OCI-LY3 (cell line): ENCODE results near the gene CEP350.

Experiments
- H2AFZ ChIP-seq: fragments of 200-600, 300-600 bp; shearing (Covaris generic); 2 replicates; pipeline ENCODE4 v1.6.0; 2014; ENCODE audit warnings: antibody characterized with exemption, low read depth, low read length
- H3K27ac ChIP-seq: fragments of 200-600, 300-600 bp; sonication (generic); 2 replicates; pipeline ENCODE4 v1.5.1; 2014; ENCODE audit warnings: mild to moderate bottlenecking, low read length, moderate library complexity, mixed read lengths
- H3K27me3 ChIP-seq: fragments of 200-600, 300-600 bp; sonication (generic); 2 replicates; pipeline ENCODE4 v1.6.1; 2014; ENCODE audit warnings: low read depth, low read length, mixed read lengths
- H3K36me3 ChIP-seq: fragments of 200-600, 300-600 bp; sonication (generic); replicated peaks from 2 replicates; pipeline ENCODE3; 2014; ENCODE audit warnings: low read depth, low read length, mixed read lengths
- H3K4me1 ChIP-seq: fragments of 300-600, 200-600 bp; sonication (generic); 2 replicates; pipeline ENCODE4 v1.6.1; 2014; ENCODE audit warnings: low read length, mixed read lengths
- H3K4me2 ChIP-seq: fragments of 200-600, 300-600 bp; sonication (generic); 2 replicates; pipeline ENCODE4 v1.6.1; 2014; ENCODE audit warnings: low read length, mixed read lengths
- H3K4me3 ChIP-seq: fragments of 300-600, 200-600 bp; sonication (generic); 2 replicates; pipeline ENCODE4 v1.5.1; 2014; ENCODE audit warnings: antibody characterized with exemption, mild to moderate bottlenecking, low read length, moderate library complexity
- H3K79me2 ChIP-seq: fragments of 300-600, 200-600 bp; shearing (Covaris generic); 2 replicates; pipeline ENCODE4 v1.6.1; 2014; ENCODE audit warnings: mild to moderate bottlenecking, low read length, mixed read lengths
- H3K9ac ChIP-seq: fragments of 300-600, 200-600 bp; shearing (Covaris generic); 2 replicates; pipeline ENCODE4 v1.6.0; 2014; ENCODE audit warnings: mild to moderate bottlenecking, low read length, moderate library complexity
- H3K9me3 ChIP-seq: fragments of 200-600, 300-600 bp; shearing (Covaris generic); 2 replicates; pipeline ENCODE4 v1.6.1; 2014; ENCODE audit warnings: low read length, mixed read lengths; ENCODE audit not compliant: insufficient read depth
- H4K20me1 ChIP-seq: fragments of 200-600, 300-600 bp; sonication (generic); 2 replicates; pipeline ENCODE4 v1.6.1; 2016; ENCODE audit warnings: low read length, mixed read lengths; ENCODE audit not compliant: insufficient read depth
- CTCF ChIP-seq: fragments of 200-600, 300-600 bp; sonication (generic); IDR thresholded peaks from 2 replicates; pipeline ENCODE4 v1.5.1; 2014; ENCODE audit warnings: antibody characterized with exemption, low read length, low read depth
- EZH2phosphoT487 ChIP-seq: fragments of 200-600 bp; shearing (Covaris generic); IDR thresholded peaks from 2 replicates; pipeline ENCODE4 v1.6.1; 2018; ENCODE audit warnings: antibody characterized with exemption, mixed run types, low read depth

Gene CEP350

GRCh38 chr1:179937668-179938254 is 16.8 kb upstream of the CEP350 start:
- no peaks in the 10 kb centered on the region for H3K79me2 ChIP-seq
- TF ChIP-seq CTCF = no peak
- H3K27ac ChIP-seq = no peak overlapping the region
- no peaks in the 10 kb centered on the region for H3K27me3 ChIP-seq
- no peaks in the 10 kb centered on the region for H3K9me3 ChIP-seq
- no peak overlapping the region for H3K4me2 ChIP-seq
- H2AFZ ChIP-seq = no peak overlapping the region
- no peak overlapping the region for H3K9ac ChIP-seq
- no peaks in the 10 kb centered on the region for H4K20me1 ChIP-seq
- no peaks in the 10 kb centered on the region for H3K36me3 ChIP-seq
- H3K4me3 ChIP-seq = no peak overlapping the region
- H3K4me1 ChIP-seq = peaks cover 15% of the 10 kb centered on the region

DNA sequence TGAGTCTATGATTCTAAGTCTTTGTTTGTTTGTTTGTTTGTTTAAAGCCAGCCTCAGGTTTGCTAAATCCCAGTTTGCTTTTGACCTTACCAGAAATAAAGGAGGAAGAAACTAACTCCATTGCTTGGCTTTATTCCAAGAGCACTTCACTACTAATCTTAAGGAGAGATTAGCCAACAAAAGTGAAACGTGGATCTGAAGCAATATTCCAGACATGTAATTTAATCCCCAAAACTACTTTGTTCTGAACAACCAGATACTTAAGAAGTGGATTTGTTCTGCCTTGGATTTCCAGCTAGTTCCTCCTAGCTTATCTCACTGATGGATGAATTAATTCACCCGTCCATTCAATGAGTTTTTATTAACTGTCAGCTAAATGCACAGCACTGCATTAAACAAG is 15.9 kb upstream of the CEP350 start:
- TF ChIP-seq CTCF (no peak), EZH2phosphoT487 (no peak)
- H3K4me2 ChIP-seq = no peak overlapping the region
- H3K27ac ChIP-seq = no peak overlapping the region
- no peaks in the 10 kb centered on the region for H4K20me1 ChIP-seq
- no peaks in the 10 kb centered on the region for H3K79me2 ChIP-seq
- H3K4me3 ChIP-seq = no peak overlapping the region
- H3K4me1 ChIP-seq = peaks cover 15% of the 10 kb centered on the region
- no peaks in the 10 kb centered on the region for H3K36me3 ChIP-seq
- no peaks in the 10 kb centered on the region for H3K27me3 ChIP-seq
- no peaks in the 10 kb centered on the region for H3K9me3 ChIP-seq
- no peak overlapping the region for H2AFZ ChIP-seq
- no peak overlapping the region for H3K9ac ChIP-seq

DNA sequence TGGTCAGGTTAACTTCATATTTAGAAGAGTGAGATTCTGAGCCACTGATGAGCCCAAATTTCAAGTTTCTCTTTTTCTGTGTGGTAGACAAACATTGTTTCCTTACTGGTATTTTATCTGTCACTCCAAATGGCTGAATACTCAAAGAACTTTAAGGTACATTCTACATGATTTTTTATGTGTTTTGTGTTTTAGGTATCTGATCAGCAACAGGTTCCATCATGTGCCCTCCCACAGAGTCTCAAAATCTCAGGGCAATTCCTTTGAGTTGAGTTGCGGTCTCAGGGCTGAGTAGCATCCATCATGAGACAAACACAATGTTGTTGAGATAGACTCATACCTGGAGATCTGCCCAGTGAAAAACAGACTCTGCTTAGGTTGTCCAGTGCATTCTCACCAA is 14.7 kb upstream of the CEP350 start:
- Histone ChIP-seq H3K4me2 (no peak overlapping the region), H3K27ac (no peak overlapping the region), H3K4me3 (no peak overlapping the region), H3K79me2 (no peaks in the 10 kb centered on the region), H3K9me3 (no peaks in the 10 kb centered on the region), H4K20me1 (no peaks in the 10 kb centered on the region), H3K9ac (no peak overlapping the region), H3K36me3 (no peaks in the 10 kb centered on the region), H2AFZ (no peak overlapping the region), H3K27me3 (no peaks in the 10 kb centered on the region), H3K4me1 (peaks cover 15% of the 10 kb centered on the region)
- TF ChIP-seq CTCF = no peak
- TF ChIP-seq EZH2phosphoT487 = no peak

DNA sequence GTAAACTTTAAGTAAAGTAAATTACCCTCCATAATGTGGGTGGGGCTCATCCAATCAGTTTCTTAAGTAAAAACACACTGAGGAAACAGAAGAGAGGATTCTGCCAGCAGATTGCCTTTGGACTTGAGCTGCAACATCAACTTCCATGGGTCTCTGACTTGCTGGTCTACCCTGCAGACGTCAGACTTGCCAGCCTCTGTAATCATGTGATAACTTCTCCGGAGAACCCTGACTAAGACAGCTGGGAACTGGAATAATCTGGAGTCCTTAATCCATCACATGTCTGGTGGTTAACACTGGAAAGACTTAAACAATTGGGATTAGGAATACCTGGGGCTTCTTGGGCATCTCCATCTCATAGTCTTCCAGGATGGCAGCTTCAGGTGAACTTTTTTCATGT is 13.2 kb upstream of the CEP350 start:
- no peak overlapping the region for H3K27ac ChIP-seq
- H3K9me3 ChIP-seq = no peaks in the 10 kb centered on the region
- no peaks in the 10 kb centered on the region for H3K27me3 ChIP-seq
- peaks cover 5% of the 10 kb centered on the region for H3K4me1 ChIP-seq
- no peaks in the 10 kb centered on the region for H3K79me2 ChIP-seq
- H3K4me3 ChIP-seq = no peak overlapping the region
- H4K20me1 ChIP-seq = no peaks in the 10 kb centered on the region
- no peak overlapping the region for H3K4me2 ChIP-seq
- no peak overlapping the region for H2AFZ ChIP-seq
- no peak for TF ChIP-seq EZH2phosphoT487
- TF ChIP-seq CTCF = no peak
- no peak overlapping the region for H3K9ac ChIP-seq
- H3K36me3 ChIP-seq = no peaks in the 10 kb centered on the region
